Measurements from ENCODE around the gene ARMC3. TPM values are rescaled to one million over a fixed set of nuclear protein-coding genes. Genes with fewer than 3 reads are reported as not detected.
A peak's percentile ranks its signal among the peaks of the same experiment; 100 is the strongest.

The ARMC3 gene
- total RNA-seq, 4 donors from 2014 or later: 2.0 TPM; not detected in 3

GRCh38 chr10:22986771-22987542, 59.1 kb downstream of the ARMC3 start:
- TF ChIP-seq, protein P1, sequence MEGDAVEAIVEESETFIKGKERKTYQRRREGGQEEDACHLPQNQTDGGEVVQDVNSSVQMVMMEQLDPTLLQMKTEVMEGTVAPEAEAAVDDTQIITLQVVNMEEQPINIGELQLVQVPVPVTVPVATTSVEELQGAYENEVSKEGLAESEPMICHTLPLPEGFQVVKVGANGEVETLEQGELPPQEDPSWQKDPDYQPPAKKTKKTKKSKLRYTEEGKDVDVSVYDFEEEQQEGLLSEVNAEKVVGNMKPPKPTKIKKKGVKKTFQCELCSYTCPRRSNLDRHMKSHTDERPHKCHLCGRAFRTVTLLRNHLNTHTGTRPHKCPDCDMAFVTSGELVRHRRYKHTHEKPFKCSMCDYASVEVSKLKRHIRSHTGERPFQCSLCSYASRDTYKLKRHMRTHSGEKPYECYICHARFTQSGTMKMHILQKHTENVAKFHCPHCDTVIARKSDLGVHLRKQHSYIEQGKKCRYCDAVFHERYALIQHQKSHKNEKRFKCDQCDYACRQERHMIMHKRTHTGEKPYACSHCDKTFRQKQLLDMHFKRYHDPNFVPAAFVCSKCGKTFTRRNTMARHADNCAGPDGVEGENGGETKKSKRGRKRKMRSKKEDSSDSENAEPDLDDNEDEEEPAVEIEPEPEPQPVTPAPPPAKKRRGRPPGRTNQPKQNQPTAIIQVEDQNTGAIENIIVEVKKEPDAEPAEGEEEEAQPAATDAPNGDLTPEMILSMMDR (IDR thresholded peaks at IDR 0.05): peak in 1 of 2 donors; percentile 11
- TF ChIP-seq EP300 (IDR thresholded peaks at IDR 0.05): no peak
- no peaks in the 10 kb centered on the region for H3K27me3 ChIP-seq
- 39% methylated on average over 2 of the region's 2 CpGs for WGBS
- H3K4me1 ChIP-seq: no peaks in the 10 kb centered on the region
- H3K36me3 ChIP-seq: no peaks in the 10 kb centered on the region
- no peaks in the 10 kb centered on the region for H3K9me3 ChIP-seq
- no peak for DNase-seq (ENCODE audit: low spot score in 2 of 2)
- no peak overlapping the region for H3K27ac ChIP-seq
- H3K4me3 ChIP-seq: no peak overlapping the region

GRCh38 chr10:22988581-22989360, 60.9 kb downstream of the ARMC3 start:
- TF ChIP-seq, protein P1 (IDR thresholded peaks at IDR 0.05): peak; percentile 72 to 94
- no peak for TF ChIP-seq EP300 (IDR thresholded peaks at IDR 0.05)
- no peak for TF ChIP-seq POLR2A (IDR thresholded peaks at IDR 0.05)
- no peak for TF ChIP-seq POLR2AphosphoS5 (IDR thresholded peaks at IDR 0.05)
- Histone ChIP-seq H3K4me1 (no peaks in the 10 kb centered on the region), H3K36me3 (no peaks in the 10 kb centered on the region), H3K9me3 (no peaks in the 10 kb centered on the region), H3K4me3 (no peak overlapping the region), H3K27me3 (no peaks in the 10 kb centered on the region), H3K27ac (no peak overlapping the region)
- peak in 1 of 2 donors; percentile 69 for DNase-seq (ENCODE audit: low spot score in 2 of 2)
- 6% methylated on average over 12 of the region's 12 CpGs for WGBS

DNA sequence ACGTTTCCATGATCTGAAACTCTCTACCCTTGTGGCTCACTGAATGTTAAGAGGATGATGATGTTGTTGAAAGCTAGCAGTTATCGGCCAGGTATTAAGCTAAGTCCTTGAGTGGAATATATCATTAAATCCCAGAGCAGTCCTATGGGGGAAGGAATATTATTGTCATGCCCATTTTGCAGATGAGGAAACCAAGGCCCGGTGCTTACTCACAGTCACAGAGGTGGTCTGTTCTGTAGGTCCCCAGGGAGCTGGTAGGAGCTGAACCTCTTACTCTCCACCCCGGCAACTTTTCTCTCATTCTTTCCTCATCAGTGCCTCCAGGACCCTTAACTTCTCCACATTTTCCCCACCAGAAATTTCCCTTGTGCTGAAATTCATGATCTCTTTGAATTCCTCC, 62.6 kb downstream of the ARMC3 start:
- 93% methylated on average over 4 of the region's 4 CpGs for WGBS
- Histone ChIP-seq H3K4me1 (no peaks in the 10 kb centered on the region), H3K36me3 (no peaks in the 10 kb centered on the region), H3K9me3 (no peaks in the 10 kb centered on the region), H3K27me3 (no peaks in the 10 kb centered on the region), H3K27ac (no peak overlapping the region), H3K4me3 (no peak overlapping the region)
- TF ChIP-seq EP300 (IDR thresholded peaks at IDR 0.05) (no peak), POLR2A (IDR thresholded peaks at IDR 0.05) (no peak), POLR2AphosphoS5 (IDR thresholded peaks at IDR 0.05) (no peak)
- TF ChIP-seq, protein P1 (IDR thresholded peaks at IDR 0.05): no peak
- DNase-seq (ENCODE audit: low spot score in 2 of 2): no peak

DNA sequence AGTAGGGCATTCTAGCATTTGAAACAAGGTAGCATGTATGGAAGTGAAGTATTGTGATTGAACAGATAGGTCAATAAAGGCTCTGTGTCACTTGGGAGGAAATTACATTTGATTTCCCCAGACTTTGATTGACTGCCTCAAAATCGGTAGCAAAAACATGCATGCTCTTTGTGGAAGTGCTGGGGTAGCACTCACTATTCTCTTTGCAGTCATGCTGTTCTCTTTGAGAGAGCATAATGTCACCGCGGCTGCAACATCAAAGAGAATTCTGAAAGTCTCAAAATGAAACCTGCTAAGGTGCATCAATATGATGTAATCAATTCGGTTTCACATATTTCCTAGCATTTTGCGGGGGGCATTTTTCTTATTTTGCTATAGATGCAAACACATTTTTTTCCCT, 64.2 kb downstream of the ARMC3 start:
- Histone ChIP-seq H3K36me3 (no peaks in the 10 kb centered on the region), H3K4me1 (no peaks in the 10 kb centered on the region), H3K27ac (no peak overlapping the region), H3K27me3 (peaks cover 6% of the 10 kb centered on the region), H3K4me3 (no peak overlapping the region), H3K9me3 (no peaks in the 10 kb centered on the region)
- DNase-seq (ENCODE audit: low spot score in 2 of 2): no peak
- TF ChIP-seq, protein P1 (IDR thresholded peaks at IDR 0.05): no peak
- TF ChIP-seq POLR2A (IDR thresholded peaks at IDR 0.05): no peak
- no peak for TF ChIP-seq EP300 (IDR thresholded peaks at IDR 0.05)
- no peak for TF ChIP-seq POLR2AphosphoS5 (IDR thresholded peaks at IDR 0.05)
- WGBS: 60% methylated on average over 5 of the region's 5 CpGs

GRCh38 chr10:22992621-22993020, 64.8 kb downstream of the ARMC3 start:
- no peak for DNase-seq (ENCODE audit: low spot score in 2 of 2)
- no peak overlapping the region for H3K4me3 ChIP-seq
- H3K36me3 ChIP-seq: no peaks in the 10 kb centered on the region
- 76% methylated on average over 8 of the region's 8 CpGs for WGBS
- H3K4me1 ChIP-seq: no peaks in the 10 kb centered on the region
- TF ChIP-seq, protein P1 (IDR thresholded peaks at IDR 0.05): no peak
- TF ChIP-seq POLR2AphosphoS5 (IDR thresholded peaks at IDR 0.05) (no peak), POLR2A (IDR thresholded peaks at IDR 0.05) (no peak), EP300 (IDR thresholded peaks at IDR 0.05) (no peak)
- no peak overlapping the region for H3K27ac ChIP-seq
- no peaks in the 10 kb centered on the region for H3K9me3 ChIP-seq
- H3K27me3 ChIP-seq: peaks cover 6% of the 10 kb centered on the region

All from suprapubic skin (tissue), 4 donors.